HG03064 (cell line): Measurements from ENCODE around the gene NPDC1.
"Not testable (repeated sequence)": the region's sequence is repeated elsewhere in the genome, so short reads cannot be mapped to it uniquely, and the experiment has no call there.

Experiments used
- ATAC-seq: cut with Tn5 transposase; IDR thresholded peaks from one replicate; pipeline ENCODE4 v1.9.1; 2021; ENCODE audit warnings: low read depth; ENCODE audit not compliant: unreplicated experiment

NPDC1 gene

DNA sequence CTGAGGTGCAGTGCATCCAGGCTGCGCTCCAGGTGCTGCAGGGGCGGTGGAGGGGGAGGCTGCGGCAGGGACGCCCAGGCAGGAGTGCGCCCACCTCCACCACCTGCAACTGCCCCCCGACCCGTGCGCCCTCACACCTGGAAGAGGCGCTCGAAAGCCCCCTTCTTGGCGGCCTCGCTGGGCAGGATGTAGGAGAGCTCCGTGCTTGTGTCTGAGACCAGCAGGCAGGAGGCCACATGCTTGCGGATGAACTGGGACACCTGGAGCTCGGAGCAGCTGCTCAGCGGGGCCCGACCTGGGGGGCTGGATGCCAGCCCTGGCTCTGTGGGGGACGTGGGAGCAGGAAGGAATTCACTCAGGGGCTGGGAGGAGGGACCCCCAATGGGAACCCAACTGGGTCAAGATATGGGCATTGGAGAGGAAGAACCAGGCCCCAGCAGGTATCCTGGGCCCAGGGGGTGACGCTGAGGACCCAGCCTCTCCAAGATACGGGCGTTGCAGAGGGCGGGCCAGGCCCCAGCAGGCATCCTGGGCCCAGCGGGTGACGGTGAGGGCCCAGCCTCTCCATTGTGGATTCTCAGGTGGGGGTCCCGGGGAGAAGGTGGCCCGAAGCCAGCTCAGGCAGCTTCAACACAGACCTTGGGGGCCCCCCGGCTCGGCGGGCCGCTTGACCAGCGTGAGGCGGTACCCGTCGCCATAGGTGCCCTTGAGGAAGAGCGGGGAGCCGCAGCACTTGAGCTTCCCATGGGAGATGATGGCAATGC lies 31.0 kb downstream of the NPDC1 start:
- no peak for ATAC-seq

DNA sequence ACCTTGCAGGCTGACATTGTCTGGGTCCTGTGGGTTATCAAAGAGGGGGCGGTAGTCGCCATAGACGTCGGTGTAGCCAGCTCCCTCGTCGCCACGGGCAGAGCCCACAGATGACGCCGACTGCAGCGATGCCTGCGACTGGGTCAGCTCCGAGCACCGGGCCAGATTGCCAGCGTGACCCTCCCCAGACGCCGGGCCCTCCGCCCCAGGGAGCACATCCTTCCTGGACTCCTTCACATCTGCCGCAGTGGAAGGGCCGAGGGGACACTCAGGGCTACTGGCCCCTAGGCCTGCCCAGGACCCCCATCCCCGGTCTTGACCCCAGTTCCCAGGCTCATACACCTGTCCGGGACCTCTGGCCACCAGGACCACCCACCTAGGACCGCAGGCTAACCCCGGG lies 31.8 kb downstream of the NPDC1 start:
- ATAC-seq = no peak

DNA sequence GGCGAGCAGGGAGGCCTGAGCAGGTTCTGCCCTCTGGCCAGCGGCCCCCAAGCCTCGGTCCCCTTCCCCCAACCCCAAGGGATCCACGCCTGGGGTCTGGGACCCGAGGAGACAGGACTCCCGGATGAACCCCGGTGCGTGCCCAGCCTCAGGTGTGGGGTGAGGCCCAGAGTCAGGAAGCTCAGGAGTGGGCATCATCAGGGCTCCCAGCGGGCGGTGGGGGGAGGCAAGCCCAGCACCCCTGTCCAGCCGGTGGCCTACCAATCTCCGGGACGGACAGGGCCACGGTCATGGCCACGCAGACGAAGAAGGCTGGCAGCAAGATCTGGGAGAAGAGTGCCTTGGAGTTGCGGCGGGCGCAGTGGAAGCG lies 32.4 kb downstream of the NPDC1 start:
- ATAC-seq = no peak

DNA sequence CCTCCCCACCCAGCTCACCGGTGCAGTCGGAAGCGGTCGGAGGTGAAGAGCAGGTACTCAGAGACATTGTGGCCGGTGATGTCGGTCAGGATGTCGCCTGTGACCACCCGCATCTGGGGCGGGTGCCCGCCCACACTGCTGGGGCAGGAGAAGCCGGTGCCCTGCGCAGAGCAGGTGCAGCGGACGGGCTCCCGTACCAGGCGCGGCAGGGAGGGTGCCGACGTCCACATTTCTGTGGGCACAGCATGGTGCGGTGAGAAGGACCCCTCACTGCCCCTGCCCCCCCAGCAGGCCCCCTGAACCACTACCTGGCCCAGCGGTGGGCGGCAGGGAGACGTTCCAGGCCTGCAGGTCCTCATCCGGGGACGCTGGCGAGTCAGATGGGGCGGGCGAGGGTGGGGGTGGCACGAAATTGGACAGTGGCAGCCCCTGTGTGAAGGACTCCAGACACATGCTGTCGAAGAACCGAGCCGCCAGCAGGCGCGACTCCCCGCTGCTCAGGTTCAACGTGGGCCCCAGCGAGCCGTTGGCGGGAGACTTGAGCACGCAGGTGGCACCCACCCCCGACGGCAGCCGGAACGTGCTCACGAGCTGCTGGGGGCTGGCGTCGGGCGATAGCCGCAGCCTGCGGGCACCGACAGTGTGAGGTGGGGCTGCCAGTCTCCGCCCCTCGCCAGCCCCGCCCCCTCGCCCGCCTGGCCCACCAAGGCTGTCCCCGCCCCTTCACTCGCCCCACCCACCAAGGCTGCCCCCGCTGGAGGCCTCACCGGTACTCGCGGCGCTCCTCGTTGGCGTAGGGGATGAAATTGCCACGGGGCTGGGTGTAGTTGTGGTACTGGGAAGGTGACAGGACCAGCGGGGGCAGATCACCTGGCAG lies 33.0 kb downstream of the NPDC1 start:
- ATAC-seq = no peak

DNA sequence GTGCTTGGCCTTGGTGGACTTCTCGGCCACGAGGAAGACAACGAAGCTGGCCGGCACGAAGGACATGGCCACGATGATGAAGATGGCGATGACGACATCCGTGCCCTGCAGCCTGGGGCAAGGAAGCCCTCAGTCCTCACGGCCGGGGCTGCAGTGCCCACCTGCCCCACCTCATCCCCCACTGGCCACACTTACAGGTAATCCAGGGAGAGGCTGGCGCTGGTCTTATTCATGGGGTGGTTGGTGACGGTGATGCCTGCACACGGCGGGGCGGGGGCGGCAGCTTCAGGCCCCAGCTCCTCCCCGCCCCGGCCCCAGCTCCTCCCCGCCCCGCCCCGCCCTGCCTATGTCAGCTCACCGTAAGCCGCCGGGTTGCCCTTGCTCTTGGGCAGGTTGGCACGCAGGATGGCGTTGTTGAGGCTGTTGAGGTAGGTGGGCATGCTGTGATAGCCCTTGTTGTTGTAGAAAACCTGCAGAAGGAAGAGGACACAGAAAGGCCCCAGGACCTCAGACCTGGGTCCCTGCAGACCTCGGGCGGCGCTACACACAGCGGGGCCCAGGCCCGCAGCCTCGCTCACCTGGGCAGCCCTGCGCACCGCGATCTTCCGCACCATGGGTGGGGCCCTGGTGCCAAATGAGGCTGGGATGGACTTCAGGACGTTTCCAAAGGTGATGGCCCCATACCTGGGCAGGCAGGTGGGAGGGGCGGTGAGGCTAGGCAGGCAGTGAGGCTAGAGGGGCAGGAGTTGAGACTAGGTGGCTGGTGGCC lies 33.9 kb downstream of the NPDC1 start:
- ATAC-seq = no peak

DNA sequence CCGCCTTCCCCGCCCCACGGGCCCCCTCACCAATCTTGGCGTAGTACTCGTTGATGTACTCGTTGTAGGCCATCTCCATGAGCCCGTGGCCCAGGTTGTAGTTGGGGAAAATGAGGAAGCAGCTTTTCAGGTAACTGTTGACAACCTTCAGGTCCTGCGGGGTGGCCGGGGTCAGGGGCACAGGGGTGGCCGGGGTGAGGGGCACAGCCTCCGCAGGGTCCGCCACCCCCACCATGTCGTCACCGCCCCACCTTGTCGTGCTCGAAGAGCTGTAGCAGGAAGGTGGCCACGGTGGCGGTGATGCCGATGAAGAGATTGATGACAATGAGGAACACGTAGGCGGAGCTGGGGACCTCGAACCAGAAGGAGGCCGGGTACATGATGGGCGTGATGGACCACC lies 34.8 kb downstream of the NPDC1 start:
- no peak for ATAC-seq

DNA sequence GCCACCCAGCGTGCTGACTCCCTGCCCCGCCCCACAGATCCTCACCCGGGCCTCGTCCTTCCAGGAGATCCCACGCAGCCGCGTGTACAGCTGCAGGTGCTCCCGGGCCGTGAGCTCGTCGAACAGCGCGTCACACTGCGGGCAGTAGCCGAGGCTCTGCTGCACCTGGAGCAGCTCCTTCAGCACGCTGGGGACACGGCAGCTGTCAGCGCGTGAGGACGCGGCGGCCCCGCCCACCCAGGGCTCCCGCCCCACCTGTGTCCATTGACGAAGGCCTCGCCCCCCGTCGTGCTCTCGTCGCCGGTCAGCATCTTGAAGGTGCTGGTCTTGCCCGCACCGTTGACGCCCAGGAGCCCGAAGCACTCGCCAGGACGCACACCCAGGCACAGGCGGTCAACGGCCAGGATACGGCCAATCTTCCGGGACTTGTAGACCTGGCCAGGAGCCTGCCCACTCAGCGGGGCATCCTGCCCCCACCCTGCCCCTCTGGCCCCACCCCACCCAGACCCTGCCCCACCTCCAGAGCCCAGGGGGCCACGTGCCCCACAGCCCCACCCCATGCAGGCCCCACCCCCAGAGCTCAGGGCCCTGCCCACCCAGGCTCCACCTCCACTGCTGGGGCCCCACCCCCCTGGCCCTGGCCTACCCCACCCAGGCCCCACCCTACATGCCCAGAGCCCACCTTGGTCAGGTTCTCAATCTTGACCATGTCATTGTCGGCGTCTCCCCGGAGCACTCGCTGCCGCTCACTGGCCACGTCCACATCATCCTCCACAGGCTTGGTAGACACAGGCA lies 35.8 kb downstream of the NPDC1 start:
- no peak for ATAC-seq

DNA sequence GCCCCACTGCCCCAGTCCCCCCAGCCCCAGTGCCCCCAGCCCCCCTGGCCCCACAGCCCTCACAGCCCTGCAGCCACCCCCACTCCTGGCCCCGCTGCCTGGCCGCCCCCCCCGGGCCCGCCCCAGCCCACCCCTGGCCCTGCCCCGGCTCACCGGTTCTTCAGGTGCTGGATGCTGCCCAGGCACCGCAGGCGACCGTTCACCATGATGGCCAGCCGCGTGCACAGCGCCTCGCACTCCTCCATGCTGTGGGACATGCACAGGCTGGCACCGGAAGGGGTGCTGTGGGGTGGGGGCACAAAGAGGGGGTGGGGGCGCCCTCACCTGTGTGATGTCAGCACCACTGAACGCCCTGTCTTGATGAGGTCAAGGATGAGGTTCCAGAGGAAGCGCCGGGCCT lies 36.8 kb downstream of the NPDC1 start:
- no peak for ATAC-seq

DNA sequence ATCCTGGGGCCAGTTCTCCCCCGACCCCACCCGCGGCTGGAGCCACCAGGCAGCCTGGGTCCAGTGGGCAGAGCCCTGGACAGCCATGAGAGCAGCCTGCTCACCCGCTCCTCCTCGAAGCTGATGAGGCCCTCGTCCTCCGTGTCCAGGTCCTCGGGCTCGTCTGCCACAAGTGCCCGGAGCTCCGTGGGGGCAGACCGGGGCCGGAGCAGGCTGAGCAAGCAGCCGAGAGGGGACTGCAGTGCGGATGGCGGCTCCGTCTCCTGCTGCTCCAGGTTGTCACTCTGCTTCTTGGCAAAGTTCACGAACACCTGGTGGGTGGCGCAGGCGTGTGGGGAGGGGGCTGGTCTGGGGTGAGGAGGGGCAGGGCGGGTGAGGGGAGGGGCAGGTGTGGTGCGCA lies 37.7 kb downstream of the NPDC1 start:
- ATAC-seq = no peak

DNA sequence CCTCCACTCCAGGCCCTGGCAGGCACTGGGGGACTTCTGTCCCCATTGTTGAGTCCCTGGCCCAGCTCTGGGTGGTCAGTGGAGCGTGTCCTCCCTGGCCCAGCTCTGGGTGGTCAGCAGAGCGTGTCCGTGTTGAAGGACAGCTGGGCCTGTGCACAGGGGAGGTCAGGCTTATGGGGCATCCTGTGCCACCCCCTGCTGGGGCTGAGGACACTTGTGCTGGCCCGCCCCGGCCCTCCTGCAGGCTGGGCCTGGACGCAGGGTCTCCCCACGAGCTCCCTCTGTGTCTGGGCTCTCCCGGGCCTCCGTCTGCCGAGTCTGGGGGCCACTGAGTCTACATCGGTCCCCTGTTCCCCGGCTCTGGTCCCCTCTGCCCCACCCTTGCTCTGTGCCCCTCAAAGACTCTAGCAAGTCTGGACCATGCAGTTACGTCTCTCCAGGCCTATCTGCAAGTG lies 38.1 kb downstream of the NPDC1 start:
- ATAC-seq = no peak

DNA sequence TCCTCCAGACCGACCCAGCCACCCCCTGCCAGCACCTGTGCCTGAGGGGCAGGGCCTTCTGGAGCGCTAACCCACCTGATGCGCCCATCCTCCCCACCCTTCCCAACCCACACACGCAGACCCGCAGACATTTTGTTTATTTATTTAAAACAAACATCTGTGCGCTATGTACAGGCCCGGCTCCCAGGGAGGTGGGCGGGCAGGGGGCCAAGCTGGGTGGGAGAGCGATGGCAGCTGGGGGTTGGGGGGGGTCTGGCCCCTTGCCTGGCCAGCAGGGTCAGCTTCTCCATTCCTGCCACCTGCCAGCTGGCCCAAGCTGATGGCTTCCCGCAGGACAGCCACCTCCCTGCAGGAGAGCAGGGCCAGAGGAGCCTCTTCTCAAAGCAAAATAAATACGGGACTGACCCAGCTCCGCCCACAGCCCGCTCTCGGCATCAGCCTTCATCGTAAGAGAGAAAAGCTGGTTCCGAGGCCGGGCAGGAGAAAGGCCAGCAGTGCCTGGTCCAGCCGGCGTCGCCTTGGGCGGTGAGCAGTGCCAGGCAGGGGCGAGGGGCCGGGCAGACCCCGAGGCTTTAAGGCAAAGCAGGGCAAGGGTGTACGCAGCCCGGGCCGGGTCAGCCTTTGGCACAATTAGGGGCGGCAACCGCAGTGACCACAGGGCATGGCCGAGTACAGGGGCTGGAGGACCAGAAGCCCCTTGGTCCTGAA lies 38.7 kb downstream of the NPDC1 start:
- ATAC-seq = no peak

DNA sequence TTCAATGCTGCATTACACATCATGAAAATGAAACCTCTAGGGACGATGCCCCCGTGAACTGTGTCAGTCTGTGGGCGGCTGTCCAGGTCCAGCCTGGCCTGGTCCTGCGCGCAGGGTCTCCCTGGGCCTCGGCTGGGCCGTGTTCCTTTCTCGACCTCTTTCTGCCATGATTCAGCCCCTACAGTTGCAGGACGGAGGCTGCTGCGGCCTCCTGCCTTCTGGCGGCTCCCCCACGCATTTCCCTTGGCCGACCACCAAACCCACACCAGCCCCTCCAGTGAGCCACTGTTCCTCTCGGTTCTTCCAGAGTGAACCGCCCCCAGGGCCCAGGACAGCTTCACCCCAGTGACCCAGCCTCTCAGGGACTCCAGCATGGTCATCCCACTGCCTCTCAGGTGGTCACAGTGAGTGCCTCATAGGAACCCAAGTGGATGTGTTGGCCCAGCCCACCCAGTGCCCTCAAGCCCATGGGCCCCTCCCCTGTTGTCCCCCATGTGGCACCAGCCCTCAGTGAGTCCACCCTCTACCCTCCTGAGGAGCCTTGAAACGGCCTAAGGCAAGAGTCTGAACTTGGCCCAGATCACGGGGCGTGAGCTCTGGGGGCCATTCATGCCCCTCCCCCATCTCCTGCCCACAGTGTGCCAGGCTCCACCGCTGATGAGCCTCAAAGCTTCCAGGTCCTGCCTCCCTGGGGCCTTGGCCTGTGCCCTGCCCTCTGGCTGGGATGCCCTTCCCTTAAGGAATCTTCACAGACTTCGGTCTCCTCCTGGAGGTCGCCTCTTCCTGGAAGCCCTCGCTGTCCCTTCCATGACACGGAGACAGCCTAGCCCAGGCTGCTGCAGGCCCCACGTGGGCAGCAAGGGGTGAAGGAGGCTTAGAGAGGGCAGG lies 39.6 kb downstream of the NPDC1 start:
- no peak for ATAC-seq

DNA sequence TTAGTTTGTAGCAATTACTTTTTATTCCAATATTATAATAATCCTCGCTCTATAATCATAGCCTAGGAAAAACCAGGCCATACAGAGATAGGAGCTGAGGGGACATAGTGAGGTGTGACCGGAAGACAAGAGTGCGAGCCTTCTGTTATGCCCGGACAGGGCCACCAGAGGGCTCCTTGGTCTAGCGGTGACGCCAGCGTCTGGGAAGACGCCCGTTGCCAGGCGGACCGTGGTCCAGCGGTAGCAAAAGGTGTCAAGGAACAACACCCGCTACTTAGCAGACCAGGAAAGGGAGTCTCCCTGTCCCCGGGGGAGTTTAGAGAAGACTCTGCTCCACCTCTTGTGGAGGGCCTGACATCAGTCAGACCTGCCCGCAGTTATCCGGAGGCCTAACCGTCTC lies 41.7 kb downstream of the NPDC1 start:
- not testable (repeated sequence) for ATAC-seq

DNA sequence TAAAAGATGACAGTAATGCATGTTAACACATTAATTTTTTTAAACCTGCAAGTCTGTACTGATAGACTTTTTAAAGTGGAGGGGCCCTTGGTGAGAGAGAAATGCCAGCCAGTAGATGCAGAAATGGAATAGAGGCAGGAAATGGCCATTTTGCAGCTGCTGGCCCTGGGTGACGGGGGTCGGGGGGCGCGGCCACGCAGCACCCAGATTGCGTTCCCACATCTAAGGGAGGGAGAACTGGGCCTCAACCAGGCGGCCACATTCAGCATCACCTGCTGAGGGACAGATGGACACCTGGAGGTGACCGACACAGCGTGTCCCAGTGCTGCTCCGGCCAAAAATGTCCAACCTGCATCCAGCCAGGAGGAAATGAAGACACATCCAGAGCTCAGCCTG lies 43.3 kb downstream of the NPDC1 start:
- ATAC-seq = no peak

DNA sequence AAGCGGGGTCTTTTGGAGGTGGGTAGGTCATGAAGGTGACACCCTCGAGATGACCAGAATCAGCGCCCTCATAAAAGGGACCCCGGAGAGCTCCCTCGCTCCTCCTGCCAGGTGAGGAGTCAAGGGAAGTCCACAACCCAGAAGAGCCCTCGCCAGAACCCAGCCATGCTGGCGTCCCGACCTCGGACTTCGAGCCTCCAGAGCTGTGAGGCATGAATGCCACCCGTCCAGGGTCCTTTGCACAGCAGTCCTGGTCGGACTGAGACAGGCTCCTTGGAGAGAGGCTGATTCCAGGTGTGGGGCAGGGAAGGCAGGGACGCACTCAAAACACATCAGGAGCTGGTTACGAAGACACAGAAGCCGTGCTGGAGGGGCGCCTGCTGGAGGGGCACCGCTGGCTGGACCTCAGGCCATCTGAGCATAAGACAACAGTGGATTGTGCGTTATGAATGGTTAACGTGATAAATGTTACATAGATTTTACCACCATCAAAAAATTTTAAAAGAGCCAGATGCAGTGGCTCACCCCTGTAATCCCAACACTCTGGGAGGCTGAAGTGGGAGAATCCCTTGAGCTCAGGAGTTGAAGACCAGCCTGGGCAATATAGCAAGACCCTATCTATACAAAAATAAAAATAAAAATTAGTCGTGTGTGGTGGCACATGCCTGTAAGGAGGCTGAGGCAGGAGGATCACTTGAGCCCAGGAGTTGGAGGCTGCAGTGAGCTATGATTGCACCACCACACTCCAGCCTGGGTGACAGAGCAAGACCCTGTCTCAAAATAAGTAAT lies 43.9 kb downstream of the NPDC1 start:
- ATAC-seq = no peak

DNA sequence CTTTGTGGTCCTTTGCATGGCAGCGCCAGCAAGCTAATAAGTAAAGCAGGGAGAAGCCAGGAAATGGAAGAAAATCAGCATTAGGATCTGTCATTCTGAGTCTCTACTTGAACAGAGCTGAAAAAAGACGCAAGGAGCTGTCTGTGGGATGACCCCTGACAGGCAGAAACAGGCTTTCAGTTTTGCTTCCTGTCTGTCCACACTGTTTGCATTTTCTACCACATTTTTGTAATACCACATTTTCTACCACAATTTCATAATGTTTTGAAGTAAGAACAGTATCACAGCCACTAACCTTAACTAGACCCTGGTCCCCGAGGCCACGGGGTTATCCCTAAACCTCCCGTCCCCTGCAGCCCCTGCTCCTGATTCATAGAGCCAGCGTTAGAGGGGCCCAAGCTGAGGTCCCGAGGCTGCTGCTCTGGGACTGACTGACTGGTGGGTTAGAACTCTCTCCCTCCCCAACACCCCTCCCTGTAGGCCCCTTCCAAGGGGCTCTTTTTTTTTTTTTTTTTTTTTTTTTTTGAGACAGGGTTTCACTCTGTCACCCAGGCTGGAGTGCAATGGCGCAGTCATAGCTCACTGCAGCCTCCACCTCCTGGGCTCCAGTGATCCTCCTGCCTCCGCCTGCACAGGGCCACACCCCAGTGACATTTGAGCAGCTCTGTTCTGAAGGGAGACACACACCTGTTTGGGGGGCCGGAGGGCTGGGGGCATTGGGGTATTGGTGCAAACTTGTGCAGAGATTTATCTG lies 45.6 kb downstream of the NPDC1 start:
- ATAC-seq = peak; percentile 60

DNA sequence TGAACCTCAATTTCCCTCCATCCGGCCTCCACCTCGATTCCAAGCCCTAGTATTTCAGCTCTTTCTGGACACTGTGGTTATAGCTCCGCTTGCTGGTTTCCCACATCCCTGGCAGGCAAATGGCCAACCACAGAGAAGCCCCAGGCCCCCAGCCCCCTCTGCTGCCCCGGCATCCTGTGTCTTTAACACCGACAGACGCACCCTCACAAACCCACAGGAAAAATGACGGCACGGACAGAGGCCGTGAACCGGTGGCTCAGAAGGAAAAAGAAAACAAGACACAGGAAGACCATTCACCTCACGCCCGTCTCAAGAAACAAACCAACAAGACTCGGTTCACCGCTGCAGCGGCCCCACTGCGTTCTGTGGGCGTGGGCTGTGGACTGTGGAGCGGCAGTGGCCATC lies 48.1 kb downstream of the NPDC1 start:
- ATAC-seq = no peak
